Measurements from ENCODE around the gene NRG3. TPM values are rescaled to one million over a fixed set of nuclear protein-coding genes. Genes with fewer than 3 reads are reported as not detected.

Gene NRG3
- total RNA-seq, 2 donors from 2014 or later = 1.7 to 2.3 TPM

DNA sequence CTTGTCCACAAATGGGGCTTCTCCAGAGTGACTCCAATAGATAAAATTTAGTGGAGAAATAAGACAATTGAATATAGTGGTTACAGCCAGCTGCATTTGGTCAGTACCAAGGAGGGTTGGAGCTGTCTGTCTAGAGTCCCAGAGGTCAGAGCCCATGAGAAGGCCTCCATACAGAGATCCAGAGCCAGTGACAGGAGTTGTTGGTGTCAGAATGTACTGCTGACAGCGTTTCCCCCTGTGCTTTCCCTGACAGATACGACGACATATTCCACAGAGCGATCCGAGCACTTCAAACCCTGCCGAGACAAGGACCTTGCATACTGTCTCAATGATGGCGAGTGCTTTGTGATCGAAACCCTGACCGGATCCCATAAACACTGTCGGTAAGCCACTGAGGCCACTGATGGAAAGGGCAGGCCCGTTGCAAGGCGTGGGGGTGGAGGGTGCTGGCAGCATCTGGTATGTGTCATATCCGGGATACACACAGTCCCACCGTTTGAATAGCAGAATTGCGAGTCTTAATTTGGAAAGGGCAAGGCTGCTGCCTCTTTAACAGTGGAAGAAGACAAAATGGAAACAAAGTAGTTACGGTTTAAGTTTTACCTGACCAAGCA is 483.6 kb downstream of the NRG3 start:
- Histone ChIP-seq H3K36me3 (ENCODE audit: control insufficient read depth, insufficient read depth, low read length) (no peaks in the 10 kb centered on the region), H3K9ac (ENCODE audit: extremely low read depth, low read length, poor library complexity, severe bottlenecking) (no peak overlapping the region), H3K4me3 (ENCODE audit: low read length) (no peak overlapping the region), H3K9me3 (ENCODE audit: control insufficient read depth, low read length) (no peaks in the 10 kb centered on the region), H3K27ac (ENCODE audit: low read depth, low read length) (no peak overlapping the region), H3K27me3 (ENCODE audit: control insufficient read depth, insufficient read depth, low read length, poor library complexity, severe bottlenecking) (no peaks in the 10 kb centered on the region), H3K4me1 (ENCODE audit: control insufficient read depth, insufficient read depth, low read length) (peaks cover 14% of the 10 kb centered on the region)
- Mint-ChIP-seq H3K27me3 (ENCODE audit: insufficient read depth) (no peaks in the 10 kb centered on the region), H3K9me3 (no peaks in the 10 kb centered on the region), H3K36me3 (ENCODE audit: low read depth) (no peaks in the 10 kb centered on the region), H3K4me3 (no peak overlapping the region), H3K4me1 (peaks cover 11% of the 10 kb centered on the region), H3K27ac (no peak overlapping the region)
- DNase-seq = no peak
- 95% methylated on average over 15 to 16 of the region's 16 CpGs for WGBS, 2 experiments (ENCODE audit: insufficient coverage in 1 of 2, insufficient read length in 1 of 2)
- TF ChIP-seq CTCF (conservative IDR thresholded peaks at IDR 0.05) = no peak

GRCh38 chr10:82361256-82361655 is 486.3 kb downstream of the NRG3 start:
- no peaks in the 10 kb centered on the region for H3K27me3 Mint-ChIP-seq (ENCODE audit: insufficient read depth)
- no peak for TF ChIP-seq CTCF (conservative IDR thresholded peaks at IDR 0.05)
- no peaks in the 10 kb centered on the region for H3K27me3 ChIP-seq (ENCODE audit: control insufficient read depth, insufficient read depth, low read length, poor library complexity, severe bottlenecking)
- H3K9ac ChIP-seq (ENCODE audit: extremely low read depth, low read length, poor library complexity, severe bottlenecking) = no peak overlapping the region
- no peak for DNase-seq
- whole genome bisulfite sequencing, 2 experiments (ENCODE audit: insufficient coverage in 1 of 2, insufficient read length in 1 of 2) = 100% methylated on average over 1 of the region's 1 CpG; no CpG with 5 or more reads in 1 of the 2 experiments
- H3K36me3 ChIP-seq (ENCODE audit: control insufficient read depth, insufficient read depth, low read length) = no peaks in the 10 kb centered on the region
- H3K27ac ChIP-seq (ENCODE audit: low read depth, low read length) = no peak overlapping the region
- H3K4me1 ChIP-seq (ENCODE audit: control insufficient read depth, insufficient read depth, low read length) = peaks cover 9% of the 10 kb centered on the region
- no peak overlapping the region for H3K4me3 ChIP-seq (ENCODE audit: low read length)
- H3K9me3 ChIP-seq (ENCODE audit: control insufficient read depth, low read length) = no peaks in the 10 kb centered on the region
- no peaks in the 10 kb centered on the region for H3K36me3 Mint-ChIP-seq (ENCODE audit: low read depth)
- no peak overlapping the region for H3K27ac Mint-ChIP-seq
- H3K9me3 Mint-ChIP-seq = no peaks in the 10 kb centered on the region
- no peak overlapping the region for H3K4me3 Mint-ChIP-seq
- peaks cover 7% of the 10 kb centered on the region for H3K4me1 Mint-ChIP-seq

DNA sequence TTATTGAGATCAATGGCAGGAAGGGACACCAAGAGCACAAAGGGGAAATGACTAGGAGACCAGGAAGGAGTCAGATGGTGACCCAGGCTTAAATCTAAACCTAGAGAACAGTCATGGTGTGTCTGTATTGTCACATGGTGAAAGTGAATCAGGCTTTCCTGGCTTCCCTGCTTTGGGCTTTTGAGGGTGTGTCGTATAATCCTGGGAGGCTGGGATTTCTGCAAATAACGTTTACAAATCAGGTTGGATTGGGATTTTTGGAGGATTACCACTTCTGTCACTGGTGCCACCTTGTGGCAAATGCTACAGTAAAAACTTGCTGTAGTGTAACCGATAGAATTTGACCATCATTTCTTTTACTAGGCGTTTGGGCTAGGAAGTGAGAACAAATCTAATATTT is 502.6 kb downstream of the NRG3 start:
- Histone ChIP-seq H3K9ac (ENCODE audit: extremely low read depth, low read length, poor library complexity, severe bottlenecking) (no peak overlapping the region), H3K9me3 (ENCODE audit: control insufficient read depth, low read length) (no peaks in the 10 kb centered on the region), H3K27me3 (ENCODE audit: control insufficient read depth, insufficient read depth, low read length, poor library complexity, severe bottlenecking) (no peaks in the 10 kb centered on the region), H3K27ac (ENCODE audit: low read depth, low read length) (no peak overlapping the region), H3K4me3 (ENCODE audit: low read length) (no peak overlapping the region), H3K4me1 (ENCODE audit: control insufficient read depth, insufficient read depth, low read length) (no peaks in the 10 kb centered on the region), H3K36me3 (ENCODE audit: control insufficient read depth, insufficient read depth, low read length) (no peaks in the 10 kb centered on the region)
- Mint-ChIP-seq H3K9me3 (no peaks in the 10 kb centered on the region), H3K36me3 (ENCODE audit: low read depth) (no peaks in the 10 kb centered on the region), H3K27me3 (ENCODE audit: insufficient read depth) (no peaks in the 10 kb centered on the region), H3K4me3 (no peak overlapping the region), H3K4me1 (peaks cover 2% of the 10 kb centered on the region), H3K27ac (no peak overlapping the region)
- peak; percentile 71 for DNase-seq
- WGBS, 2 experiments (ENCODE audit: insufficient coverage in 1 of 2, insufficient read length in 1 of 2) = 61 to 69% methylated on average over 3 to 4 of the region's 4 CpGs
- peak; percentile 82 for TF ChIP-seq CTCF (conservative IDR thresholded peaks at IDR 0.05)

All from endodermal cell (in vitro differentiated cells).